GM19239 (cell line): ENCODE results near the gene R3HDML.

Experiments
- DNase-seq: peaks from one replicate; pipeline ENCODE4 v3.0.0; 2011; ENCODE audit warnings: low spot score; ENCODE audit not compliant: insufficient read length
- FAIRE-seq: peaks from 2 replicates; lab custom pipeline; 2011; peaks lifted over from hg19 to GRCh38; lab: Jason Lieb, UNC

The R3HDML gene

DNA sequence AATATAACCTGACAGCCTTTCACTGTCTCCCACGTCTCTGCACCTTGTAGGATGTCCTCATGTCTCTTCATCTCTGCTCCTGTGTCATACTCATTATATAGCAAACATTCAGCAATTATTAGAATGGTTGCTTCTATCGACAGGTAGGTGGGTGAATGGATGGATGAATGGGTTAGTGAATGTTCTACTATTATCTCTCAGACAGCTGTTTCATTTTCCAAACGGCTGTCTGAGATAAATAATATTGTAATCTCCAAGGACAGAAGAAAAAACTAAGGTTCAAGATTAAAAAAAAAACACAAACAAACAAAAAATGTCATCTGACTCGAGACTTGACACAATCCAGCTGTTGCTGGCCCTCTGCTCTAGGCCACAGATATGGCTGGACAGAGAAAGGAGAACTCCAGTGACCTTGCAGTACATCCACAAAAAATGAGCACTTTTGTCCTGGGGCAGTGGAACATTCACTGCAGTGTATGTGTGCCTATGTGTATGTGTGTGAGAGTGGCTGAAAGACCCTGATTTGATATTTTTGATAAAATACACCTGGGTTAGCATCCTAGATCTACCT is 20.8 kb downstream of the R3HDML start:
- no peak for DNase-seq
- FAIRE-seq: no peak

DNA sequence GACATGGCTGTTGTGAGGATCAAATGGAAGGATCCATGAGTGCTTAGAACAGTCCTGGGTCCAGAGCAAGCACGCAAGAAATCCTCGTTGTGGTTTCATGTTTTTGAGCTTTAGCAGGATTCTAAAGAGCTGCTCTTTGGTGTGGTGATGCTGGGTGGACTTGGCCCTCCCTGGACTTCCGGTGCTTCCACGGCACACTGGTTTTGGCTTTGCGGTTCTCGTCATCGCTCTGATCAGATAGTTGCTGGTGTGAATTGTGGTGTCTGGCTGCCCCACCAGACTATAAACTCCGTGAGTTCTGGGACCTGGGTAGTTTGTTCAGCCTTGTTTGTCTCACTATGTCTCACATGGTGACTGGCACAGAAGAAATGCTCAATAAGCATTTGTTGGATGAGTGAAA is 21.9 kb downstream of the R3HDML start:
- no peak for FAIRE-seq
- no peak for DNase-seq

DNA sequence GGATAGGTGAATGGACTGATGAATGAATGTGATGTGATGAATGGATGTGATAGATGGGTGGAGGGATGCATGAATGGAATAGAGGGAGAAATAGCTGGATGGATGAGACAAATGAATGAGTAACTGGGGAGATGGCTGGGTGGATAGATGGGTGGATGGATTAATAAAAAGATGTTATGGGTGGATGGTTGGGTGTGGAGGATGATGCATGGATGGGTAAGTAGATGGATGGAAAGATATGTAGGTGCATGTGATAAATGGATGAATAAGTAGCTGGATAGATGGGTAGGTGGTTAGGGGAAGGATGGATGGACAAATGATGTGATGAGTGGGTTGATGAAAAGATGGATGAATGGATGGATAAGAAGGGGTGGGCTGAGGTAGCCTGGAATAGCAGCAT is 23.4 kb downstream of the R3HDML start:
- no peak for FAIRE-seq
- no peak for DNase-seq

DNA sequence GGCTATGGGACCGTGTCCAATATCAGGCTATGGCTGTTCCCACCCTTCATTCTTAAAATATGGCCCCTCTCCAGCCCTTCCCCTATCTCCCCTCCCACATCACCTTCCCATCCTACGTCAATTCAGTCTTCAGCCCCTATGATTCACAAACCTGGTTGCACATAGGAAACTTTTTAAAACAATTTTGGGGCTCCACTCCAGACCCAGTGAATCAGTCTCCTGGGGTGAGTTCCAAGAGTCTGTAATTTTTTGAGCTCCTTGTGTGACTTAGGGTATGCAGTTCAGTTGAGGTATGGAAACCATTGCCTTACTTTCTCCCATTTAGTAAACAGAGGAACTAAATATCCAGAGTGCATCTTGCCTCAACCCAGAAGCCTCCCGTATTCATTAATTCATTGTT is 24.2 kb downstream of the R3HDML start:
- DNase-seq: no peak
- no peak for FAIRE-seq

DNA sequence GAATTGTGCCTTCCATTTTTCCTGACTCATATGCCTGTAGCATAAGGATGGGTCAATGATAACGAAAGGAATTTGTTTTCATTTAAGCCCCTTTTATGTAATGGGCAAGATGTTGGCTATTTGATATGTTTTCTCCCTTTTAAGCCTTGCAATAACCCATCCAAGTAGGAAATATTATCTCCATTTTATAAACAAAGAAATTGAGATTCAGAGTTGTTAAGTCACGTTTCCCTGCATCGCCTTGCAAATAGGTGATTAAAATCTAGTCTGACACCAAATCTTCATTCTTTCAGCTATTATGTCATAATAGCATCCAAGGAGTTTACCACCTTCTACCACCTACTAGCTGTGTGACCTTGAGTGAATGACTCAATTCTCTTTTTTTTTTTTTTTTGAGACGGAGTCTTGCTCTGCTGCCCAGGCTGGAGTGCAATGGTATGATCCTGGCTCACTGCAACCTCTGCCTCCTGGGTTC is 25.7 kb downstream of the R3HDML start:
- FAIRE-seq (no peak), DNase-seq (no peak)

DNA sequence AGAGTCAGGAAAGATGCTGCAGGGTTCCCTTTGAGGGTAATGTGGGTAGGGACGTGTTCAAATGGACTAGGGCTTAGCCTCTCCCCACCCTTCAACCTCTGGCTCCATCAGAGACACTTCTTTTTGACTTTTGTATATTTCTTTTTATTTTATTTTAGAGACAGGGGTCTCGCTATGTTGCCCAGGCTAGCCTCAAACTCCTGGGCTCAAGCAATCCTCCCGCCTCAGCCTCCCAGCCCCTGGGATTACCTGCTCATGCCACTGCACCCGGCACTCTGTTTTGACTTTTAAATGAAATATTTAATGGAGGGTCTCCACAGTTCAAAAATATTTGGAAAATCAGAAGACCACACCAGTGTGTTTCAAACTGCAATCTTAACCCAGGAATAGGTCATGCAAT is 27.2 kb downstream of the R3HDML start:
- DNase-seq: no peak
- no peak for FAIRE-seq

DNA sequence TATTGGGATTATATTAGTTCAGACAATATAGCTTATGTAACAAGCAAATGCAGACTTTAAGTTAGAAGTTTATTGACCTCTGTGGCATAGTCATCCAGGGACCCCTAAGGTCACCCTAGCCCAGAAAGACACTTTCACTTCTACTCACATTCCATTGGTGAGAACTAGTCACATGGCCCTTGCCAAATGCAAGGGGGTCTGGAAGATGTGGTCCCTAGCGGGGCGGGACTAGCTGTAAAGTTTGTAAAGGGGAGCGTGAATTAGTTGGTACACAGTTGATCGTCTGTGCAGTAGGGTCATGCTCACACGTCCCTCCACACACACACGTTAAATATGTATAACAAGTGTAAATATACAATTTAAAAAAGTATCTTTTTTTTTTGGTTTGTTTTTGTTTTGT is 27.9 kb downstream of the R3HDML start:
- FAIRE-seq: no peak

DNA sequence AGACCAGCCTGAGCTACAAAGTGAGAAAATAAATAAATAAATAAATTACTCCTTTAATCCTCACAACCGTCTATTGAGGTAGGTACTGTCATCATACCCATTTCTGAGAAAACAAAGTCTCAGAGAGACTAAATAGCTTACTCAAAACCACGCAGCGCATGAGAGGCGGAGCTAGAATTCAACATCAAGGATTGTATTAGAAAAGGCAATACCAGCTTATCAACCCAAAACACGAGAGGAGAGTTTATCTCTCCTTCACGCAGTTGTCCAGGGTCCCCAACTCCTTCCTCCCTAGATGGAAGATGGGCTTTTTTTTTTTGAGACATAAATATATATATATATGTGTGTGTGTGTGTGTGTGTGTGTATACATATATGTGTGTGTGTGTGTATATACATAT is 30.9 kb downstream of the R3HDML start:
- FAIRE-seq (no peak), DNase-seq (no peak)

More for the DNA sequence above, 27.9 kb downstream of the R3HDML start:
- DNase-seq: no peak

DNA sequence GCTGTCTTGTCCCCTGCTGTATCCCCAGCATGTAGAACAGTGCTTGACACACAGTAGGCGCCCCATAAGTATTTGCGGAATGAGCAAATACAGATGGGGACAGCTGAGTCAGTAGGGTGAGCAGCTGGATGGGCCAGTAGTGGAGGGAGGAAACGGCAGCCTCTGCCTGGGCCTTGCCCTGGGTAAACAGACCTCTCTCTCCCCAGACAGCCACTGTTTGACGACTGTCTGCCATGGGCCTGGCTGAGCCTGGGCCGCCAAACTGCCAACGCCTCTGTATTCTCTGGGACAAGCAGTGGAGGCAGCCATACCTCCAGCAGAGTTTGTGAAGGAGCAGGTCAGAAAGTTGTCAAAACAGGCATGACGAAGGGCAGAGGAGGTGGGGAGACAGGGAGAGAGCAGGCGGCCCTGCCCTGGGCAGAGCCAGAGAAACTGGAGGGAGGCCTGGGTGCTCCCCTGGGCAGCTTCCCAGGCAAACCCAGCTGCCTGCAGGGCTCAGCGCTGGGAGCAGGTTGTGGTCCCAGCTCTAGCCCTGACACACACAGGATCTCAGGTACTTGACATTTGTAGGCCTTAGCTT is 33.9 kb downstream of the R3HDML start:
- FAIRE-seq: no peak

DNA sequence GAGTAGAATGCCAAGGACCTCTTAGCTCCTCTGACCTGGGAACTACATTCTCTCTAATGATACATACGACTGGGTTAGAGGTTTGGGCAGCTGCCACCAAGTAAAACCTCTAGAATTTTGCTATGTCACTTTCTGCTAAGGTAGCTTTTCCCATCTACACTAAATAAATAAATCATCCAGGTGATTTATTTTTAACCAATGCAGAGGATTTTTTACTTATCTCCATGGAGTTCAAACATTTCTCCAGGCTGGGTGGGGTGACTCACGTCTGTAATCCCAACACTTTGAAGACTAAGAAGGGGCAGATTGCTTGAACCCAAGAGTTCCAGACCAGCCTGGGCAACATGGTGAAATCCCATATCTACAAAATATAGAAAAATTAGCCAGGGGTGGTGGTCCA is 45.8 kb downstream of the R3HDML start:
- no peak for FAIRE-seq

More for the DNA sequence above, 33.9 kb downstream of the R3HDML start:
- no peak for DNase-seq

DNA sequence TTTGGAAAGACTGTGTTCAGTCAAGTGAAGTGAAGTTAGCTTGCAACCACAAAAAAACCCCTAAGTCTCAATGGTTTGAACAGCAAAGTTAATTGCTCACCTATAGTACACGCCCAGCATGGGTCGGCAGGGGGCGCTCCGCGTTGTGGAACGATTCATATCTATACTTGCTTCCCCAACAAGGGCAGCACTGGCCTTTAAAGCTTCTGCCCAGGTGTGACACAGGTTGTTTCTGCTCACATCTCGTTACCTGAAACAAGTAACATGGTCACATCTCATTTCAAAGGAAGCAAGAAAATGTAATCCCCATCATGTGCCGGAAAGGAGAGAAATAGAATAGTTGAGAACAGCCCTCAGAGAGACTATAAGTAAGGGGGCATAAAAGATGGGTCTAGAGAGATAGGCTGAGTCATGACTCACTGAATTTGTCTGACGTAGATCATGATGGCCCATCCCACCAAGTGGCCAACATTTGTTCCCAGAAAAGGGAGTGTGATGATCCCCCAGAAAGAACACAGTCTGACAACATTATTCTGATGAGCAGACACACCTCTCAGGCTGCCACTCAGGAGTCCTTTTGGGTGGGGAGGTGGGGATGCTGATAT is 47.7 kb downstream of the R3HDML start:
- peak; percentile 43 for DNase-seq
- FAIRE-seq: peak; percentile 78

More for the DNA sequence above, 45.8 kb downstream of the R3HDML start:
- DNase-seq: no peak

DNA sequence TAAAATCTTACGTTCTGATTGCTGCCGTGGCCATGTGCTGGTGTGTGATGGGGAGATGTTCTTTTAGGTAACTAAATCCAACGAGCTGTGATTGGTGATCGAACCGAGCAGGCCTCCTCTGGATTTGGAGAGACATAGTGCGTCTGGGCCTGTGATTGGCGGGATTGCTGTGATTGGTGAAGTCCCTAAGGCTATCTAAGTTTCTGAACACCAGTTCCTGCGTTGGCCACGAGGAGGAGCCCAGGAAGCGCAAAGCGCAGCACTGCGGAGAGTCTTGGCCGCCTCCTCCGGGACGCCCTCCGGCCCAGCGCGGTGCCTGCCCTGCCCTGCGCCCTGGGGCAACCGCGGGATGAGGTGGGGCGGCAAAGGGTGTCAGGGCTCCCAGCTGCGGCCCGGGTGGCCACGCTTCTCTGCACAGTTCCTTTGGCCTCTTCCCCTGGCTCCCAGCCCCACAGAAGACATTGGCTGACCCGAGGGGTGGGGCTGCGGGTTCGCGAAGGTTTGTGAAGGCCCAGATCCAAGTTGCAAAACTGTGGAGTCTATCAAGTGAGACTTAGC is 51.7 kb downstream of the R3HDML start:
- FAIRE-seq (no peak), DNase-seq (peak; percentile 59)

DNA sequence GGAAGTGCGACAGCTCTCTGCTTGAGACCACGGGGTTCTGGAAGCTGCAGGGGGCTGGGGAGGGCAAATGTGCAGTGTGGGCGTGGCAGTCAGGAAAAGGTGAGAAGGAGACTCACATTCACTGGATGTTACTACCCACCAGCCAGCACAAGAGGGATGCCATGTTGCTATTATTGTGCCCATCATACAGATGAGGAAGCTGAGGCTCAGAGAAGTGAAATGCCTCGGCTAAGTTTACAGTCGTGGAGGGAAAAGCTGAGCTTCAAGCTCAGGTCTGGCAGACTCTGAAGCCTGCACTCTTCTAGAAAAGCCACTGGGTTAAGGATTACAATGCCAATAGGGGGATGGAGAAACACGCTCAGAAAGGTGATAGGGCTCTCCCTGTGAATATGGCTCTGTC is 53.0 kb downstream of the R3HDML start:
- DNase-seq (no peak), FAIRE-seq (no peak)

DNA sequence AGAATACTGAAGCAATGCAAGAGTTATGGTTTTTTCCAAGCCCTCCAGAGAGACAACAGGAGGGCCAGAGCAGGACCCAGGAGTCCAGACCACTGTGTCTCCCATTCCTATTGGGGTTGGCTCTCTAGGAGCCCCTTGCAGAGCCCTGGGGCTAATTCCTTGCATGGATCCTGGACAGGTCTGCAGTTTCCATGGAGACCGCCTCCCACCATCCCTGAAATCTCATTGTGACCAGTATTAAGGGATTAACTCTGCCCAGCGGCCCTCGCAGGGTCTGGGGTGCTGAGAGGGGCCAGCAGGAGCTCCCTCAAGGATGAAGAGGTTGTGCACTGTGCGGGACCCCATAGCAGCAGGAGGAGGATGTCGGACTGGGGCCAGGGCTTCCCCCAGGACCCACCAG is 53.4 kb downstream of the R3HDML start:
- FAIRE-seq: no peak

DNA sequence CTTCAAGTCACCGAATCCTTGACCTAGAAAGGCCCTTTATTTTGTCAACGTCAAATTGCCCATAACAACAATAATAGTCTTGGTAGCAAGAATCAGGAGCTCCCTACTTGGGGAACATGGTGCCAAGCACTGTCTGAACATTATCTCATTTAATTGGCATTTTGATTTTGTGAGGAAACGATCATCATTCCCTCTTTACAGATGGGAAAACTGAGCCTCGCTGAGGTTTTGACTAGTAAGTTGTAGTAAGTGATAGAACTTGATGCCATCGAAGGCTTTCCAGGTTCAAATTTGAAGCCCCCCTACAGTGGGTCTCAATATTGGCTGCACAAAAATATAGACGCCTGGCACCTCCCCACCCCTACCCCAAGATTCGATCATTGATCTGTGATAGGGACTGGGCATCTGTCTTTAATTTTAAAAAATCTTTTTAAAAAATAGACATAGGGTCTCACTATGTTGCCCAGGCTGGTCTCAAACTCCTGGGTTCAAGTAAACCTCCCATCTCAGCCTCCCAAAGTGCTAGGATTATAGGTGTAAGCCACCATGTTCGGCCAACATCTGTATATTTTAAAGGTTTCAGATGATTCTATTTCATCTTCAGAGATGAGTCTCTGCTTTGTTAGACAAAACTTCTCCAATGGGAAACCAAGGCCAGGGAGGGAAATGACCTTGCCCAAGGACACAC is 55.4 kb downstream of the R3HDML start:
- DNase-seq (no peak), FAIRE-seq (no peak)

More for the DNA sequence above, 53.4 kb downstream of the R3HDML start:
- no peak for DNase-seq

DNA sequence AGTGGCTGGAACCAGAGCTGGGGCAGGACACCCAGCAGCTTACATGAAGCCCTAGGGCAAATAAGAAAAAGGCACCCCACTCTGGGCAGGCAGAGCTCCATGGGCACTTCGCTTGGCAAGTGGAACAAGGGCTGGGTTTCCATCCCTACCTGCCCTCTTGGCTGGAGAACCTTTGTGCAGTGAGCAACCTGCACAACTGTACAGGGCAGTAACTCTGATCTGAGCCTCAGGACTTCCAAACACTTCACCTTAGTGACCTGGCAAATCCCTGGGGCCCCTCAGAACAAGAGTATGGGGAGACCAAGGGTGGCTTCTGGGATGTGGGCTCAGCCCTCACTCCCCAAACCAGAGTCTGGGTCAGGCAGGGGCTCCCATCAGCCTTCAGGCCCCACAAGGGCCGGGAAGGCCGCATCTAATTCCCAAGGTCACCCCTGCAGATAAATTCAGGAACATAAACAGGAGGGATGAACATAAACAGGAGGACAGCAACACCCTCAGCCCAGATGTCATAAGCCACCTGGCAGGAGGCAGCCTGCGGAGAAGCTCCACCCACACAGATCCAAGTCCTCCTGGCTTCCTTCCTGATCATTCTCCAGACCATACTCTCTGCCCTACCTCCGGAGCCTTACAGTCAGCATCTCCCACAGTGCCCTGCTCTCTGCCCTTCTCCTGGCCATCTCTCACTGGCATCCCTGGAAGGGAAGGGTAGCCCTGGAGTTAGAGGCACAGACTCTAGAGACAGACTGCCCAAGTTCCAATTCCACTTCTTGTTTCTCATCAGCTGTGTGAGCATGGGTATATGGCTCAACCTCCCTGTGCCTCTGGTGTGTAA is 56.1 kb downstream of the R3HDML start:
- no peak for FAIRE-seq
- DNase-seq: no peak

DNA sequence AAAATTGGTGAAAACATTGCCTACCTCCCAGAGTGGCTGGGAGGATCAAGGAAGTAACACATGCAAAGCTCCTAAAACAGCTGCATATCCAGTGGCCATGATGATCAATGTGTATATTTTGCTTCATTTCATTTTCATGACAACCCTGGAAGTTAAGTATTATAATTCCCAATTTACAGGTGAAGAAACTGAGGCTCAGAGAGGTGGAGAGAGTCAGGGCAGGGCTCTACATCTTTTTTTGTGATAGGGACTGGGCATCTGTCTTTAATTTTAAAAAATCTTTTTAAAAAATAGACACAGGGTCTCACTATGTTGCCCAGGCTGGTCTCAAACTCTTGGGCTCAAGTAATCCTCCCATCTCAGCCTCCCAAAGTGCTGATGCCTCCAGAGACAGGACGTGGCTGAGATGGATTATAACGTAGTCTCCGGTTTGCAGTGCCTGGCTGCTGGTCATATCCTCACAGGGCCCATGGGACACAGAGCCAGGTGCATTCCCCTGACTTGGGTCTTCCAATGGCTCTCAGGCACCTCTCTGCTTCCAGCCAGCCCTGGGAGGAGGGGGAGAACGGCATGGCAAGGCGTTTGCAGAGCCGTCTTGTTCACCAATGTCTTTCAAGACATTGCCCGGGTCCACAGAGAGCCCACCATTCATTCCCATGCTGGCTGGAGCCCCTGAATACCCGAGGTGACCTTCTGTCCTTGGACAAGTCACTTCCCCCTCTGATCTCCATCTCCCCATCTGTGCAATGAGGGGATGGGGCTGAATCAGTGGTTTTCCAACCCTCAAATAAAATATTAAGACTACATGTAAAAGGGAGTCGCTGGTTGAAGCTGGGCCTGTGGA is 57.0 kb downstream of the R3HDML start:
- no peak for FAIRE-seq
- DNase-seq: no peak

DNA sequence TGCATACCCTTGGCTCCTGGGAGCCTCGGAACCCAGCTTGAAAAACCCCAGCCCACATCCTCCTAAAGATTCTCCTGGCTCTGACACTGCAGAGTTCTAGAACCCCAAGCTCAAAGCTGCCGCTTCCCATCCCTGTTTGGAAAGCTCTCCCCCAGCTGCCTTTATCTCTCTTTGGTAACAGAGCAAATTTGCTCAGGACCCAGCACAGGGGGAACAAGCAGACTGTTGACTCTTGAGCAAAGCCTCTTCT is 57.5 kb downstream of the R3HDML start:
- FAIRE-seq (no peak), DNase-seq (no peak)

DNA sequence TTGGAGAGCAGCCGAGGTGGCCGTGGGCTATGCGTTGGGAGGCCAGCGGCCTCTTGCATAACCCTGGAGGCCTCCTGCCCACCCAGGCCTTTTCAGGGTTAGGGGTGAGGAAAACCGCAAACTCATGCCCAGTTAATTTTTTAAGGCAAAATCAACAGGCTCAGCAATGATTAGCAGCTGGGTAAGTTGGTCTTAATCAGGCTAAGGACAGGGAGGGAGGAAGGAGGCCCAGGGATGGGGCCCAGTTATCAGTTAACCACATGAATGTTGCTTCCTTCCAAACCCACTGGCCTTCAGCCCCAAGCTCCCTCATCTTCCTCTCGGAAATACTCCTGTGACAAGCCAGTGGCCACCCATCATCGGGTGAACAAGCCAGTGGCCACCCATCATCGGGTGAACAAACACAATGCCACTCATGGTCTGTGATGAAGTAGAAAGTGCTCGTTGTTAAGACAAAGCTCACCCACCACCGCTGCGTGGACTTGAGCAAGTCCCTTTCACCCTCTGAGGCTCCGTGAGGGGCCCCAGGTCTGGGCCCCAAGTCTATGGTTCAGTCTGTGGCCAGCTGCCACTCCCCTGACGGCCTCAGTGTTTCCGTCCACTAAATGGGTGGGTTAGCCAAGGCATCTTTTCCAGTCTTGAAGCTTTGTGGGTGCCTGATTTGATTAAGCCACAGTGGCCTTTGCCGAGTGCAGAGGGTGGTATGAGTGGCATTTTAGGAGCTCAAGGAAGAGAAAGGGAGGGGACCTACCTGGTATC is 58.0 kb downstream of the R3HDML start:
- FAIRE-seq (no peak), DNase-seq (no peak)
